T-helper 17 cell (primary cell): ENCODE data around the gene SLC25A6. TPM values are rescaled to one million over a fixed set of nuclear protein-coding genes. Genes with fewer than 3 reads are reported as not detected.
"Not testable (repeated sequence)": the region's sequence is repeated elsewhere in the genome, so short reads cannot be mapped to it uniquely, and the experiment has no call there.

Experiments used
- ATAC-seq: fragments of 150-1000 bp; cut with Tn5 transposase; 2 replicates; pipeline ENCODE4 v1.10.0; 2021; ENCODE audit warnings: mild to moderate bottlenecking, moderate library complexity
- DNase-seq, 3 donors: peaks; one replicate each; pipeline versions ENCODE4 v3.0.0 to v3.0.0-alpha.2; 2020 to 2021
- H3K9me3 ChIP-seq: one replicate; pipeline ENCODE4 v1.7.0; 2013; ENCODE audit warnings: low read length, mild to moderate bottlenecking; ENCODE audit not compliant: control insufficient read depth, poor library complexity, severe bottlenecking
- H3K27ac Mint-ChIP-seq: one replicate; pipeline ENCODE4 v1.8.0; 2022; ENCODE audit warnings: mild to moderate bottlenecking, moderate library complexity, mixed read lengths
- H3K27me3 Mint-ChIP-seq: one replicate; pipeline ENCODE4 v1.8.0; 2022; ENCODE audit warnings: mixed read lengths
- H3K36me3 Mint-ChIP-seq: one replicate; pipeline ENCODE4 v1.8.0; 2022; ENCODE audit warnings: low read depth, mixed read lengths
- H3K4me1 Mint-ChIP-seq: one replicate; pipeline ENCODE4 v1.8.0; 2022; ENCODE audit warnings: mild to moderate bottlenecking, mixed read lengths
- H3K4me3 Mint-ChIP-seq: one replicate; pipeline ENCODE4 v1.8.0; 2022; ENCODE audit warnings: mild to moderate bottlenecking, moderate library complexity, mixed read lengths
- total RNA-seq, 4 donors: library from RNA in 2 of 4; stranded (reverse) in 2 of 4; gene quantifications; one replicate each; pipeline ENCODE4 v1.2.3 and lab custom pipeline; 2022 to 2026

Gene SLC25A6
- total RNA-seq, 2 donors from 2014 or later = 314 to 329 TPM

DNA sequence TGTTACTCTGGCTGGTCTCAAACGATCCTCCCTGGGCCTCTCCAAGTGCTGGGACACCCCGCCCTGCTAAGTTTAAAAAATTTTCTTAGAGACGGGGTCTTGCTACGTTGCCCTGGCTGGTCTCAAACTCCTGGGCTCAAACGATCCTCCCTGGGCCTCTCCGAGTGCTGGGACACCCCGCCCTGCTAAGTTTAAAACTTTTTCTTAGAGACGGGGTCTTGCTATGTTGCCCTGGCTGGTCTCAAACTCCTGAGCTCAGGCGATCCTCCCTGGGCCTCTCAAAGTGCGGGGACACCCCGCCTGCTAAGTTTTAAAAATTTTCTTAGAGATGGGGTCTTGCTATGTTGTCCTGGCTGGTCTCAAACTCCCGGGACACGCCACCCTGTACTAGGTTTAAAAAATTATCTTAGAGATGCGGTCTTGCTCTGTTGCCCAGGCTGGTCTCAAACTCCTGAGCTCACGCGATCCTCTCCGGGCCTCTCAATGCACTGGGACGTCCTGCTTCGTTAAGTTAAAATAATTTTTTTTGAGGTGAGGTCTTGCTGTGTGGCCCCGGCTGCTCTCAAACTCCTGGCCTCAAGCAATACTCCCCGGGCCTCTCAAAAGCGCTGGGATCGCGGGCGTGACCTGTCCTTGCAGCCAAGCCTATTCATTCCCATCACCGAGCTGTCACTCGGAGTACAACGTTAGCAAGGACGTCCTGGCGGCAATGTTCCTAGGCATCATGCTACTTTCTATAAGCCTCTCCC, 1.1 kb downstream of the SLC25A6 start:
- ATAC-seq (no peak), DNase-seq (no peak)
- Mint-ChIP-seq H3K4me3 (peak overlapping the region; percentile 92), H3K36me3 (peaks cover 6% of the 10 kb centered on the region), H3K27me3 (no peaks in the 10 kb centered on the region), H3K27ac (peak overlapping the region; percentile 94), H3K4me1 (peaks cover 44% of the 10 kb centered on the region)
- H3K9me3 ChIP-seq = no peaks in the 10 kb centered on the region

DNA sequence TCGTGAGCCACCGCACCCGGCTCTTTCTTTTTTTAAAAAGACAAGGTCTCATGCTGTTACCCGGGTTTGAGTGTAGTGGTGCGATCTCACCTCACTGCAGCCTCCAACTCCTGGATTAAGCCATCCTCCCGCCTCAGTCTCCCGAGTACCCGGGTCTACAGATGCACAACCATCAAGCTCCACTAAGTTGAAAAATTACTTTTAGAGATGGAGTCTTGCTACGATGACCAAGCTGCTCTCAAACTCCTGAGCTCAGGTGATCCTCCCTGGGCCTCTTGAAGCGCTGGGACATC, 2.0 kb downstream of the SLC25A6 start:
- H3K4me1 Mint-ChIP-seq = peaks cover 38% of the 10 kb centered on the region
- peak overlapping the region; percentile 94 for H3K27ac Mint-ChIP-seq
- no peak for DNase-seq
- peaks cover 3% of the 10 kb centered on the region for H3K36me3 Mint-ChIP-seq
- ATAC-seq = no peak
- H3K4me3 Mint-ChIP-seq = peak overlapping the region; percentile 43
- no peaks in the 10 kb centered on the region for H3K9me3 ChIP-seq
- no peaks in the 10 kb centered on the region for H3K27me3 Mint-ChIP-seq

GRCh38 chrX:1389181-1389992, 2.5 kb downstream of the SLC25A6 start:
- peak overlapping the region; percentile 55 for H3K4me3 Mint-ChIP-seq
- H3K27ac Mint-ChIP-seq = peak overlapping the region; percentile 94
- no peaks in the 10 kb centered on the region for H3K27me3 Mint-ChIP-seq
- peaks cover 5% of the 10 kb centered on the region for H3K36me3 Mint-ChIP-seq
- peaks cover 34% of the 10 kb centered on the region for H3K4me1 Mint-ChIP-seq
- ATAC-seq (no peak), DNase-seq (no peak)
- no peaks in the 10 kb centered on the region for H3K9me3 ChIP-seq

DNA sequence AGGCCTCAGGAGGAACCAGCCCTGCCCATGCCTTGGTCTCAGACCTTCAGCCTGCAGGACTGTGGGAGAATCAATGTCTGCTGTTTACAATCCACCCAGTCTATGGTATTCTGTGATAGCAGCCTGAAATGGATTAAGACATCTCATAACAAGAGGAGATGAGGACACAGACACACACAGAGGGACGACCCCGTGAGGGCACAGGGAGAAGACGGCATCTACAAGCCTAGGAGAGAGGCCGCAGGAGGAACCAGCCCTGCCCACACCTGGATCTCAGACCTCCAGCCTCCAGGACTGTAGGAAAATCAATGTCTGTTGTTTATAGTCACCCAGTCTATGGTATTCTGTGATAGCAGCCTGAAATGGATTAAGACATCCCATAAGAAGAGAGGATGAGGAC, 3.3 kb downstream of the SLC25A6 start:
- Mint-ChIP-seq H3K27me3 (no peaks in the 10 kb centered on the region), H3K36me3 (peaks cover 5% of the 10 kb centered on the region), H3K4me3 (peak overlapping the region; percentile 55), H3K27ac (peak overlapping the region; percentile 61), H3K4me1 (peaks cover 28% of the 10 kb centered on the region)
- no peak for DNase-seq
- ATAC-seq = no peak
- H3K9me3 ChIP-seq = no peaks in the 10 kb centered on the region

- DNase-seq (no peak), ATAC-seq (no peak)
- Mint-ChIP-seq H3K27ac (peak overlapping the region; percentile 61), H3K4me3 (no peak overlapping the region), H3K36me3 (peaks cover 5% of the 10 kb centered on the region), H3K27me3 (no peaks in the 10 kb centered on the region), H3K4me1 (peaks cover 20% of the 10 kb centered on the region)
- no peaks in the 10 kb centered on the region for H3K9me3 ChIP-seq
Measured at GRCh38 chrX:1387141-1387776, 4.7 kb downstream of the SLC25A6 start.

GRCh38 chrX:1386338-1387127, 5.4 kb downstream of the SLC25A6 start:
- no peak overlapping the region for H3K4me3 Mint-ChIP-seq
- ATAC-seq (no peak), DNase-seq (no peak)
- no peaks in the 10 kb centered on the region for H3K9me3 ChIP-seq
- peaks cover 5% of the 10 kb centered on the region for H3K36me3 Mint-ChIP-seq
- no peaks in the 10 kb centered on the region for H3K27me3 Mint-ChIP-seq
- H3K4me1 Mint-ChIP-seq = peaks cover 20% of the 10 kb centered on the region
- peak overlapping the region; percentile 59 for H3K27ac Mint-ChIP-seq

- DNase-seq (no peak), ATAC-seq (peak; percentile 10)
- H3K27ac Mint-ChIP-seq = peak overlapping the region; percentile 75
- peaks cover 5% of the 10 kb centered on the region for H3K36me3 Mint-ChIP-seq
- no peaks in the 10 kb centered on the region for H3K9me3 ChIP-seq
- H3K4me1 Mint-ChIP-seq = peaks cover 14% of the 10 kb centered on the region
- no peaks in the 10 kb centered on the region for H3K27me3 Mint-ChIP-seq
- H3K4me3 Mint-ChIP-seq = no peak overlapping the region
Measured at GRCh38 chrX:1385253-1386223, 6.4 kb downstream of the SLC25A6 start.

DNA sequence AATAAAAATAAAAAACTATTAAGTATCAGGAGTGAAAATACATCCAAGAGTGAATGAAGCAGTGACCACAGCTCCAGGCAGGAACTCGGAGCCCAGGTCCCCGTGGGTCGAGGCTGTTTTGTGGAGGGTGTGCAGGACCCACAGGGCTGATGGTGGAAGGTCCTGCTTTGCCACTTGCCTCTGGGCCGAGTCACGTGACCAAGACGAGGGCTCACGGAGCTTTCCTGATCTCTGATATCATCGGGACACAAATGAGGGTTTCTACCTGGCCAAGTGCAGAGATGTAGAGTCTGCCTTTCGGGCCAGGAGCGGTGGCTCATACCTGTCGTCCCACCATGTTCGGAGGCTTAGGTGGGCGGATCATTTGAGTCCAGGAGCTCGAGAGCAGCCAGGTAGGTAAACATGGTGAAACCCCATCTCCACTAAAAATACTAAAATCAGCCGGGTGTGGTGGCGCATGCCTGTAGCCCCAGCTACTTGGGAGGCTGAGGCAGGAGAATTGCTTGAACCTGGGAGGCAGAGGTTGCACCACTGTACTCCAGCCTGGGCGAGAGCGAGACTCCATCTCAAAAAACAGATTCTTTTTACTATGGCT, 7.2 kb downstream of the SLC25A6 start:
- ATAC-seq (no peak), DNase-seq (no peak)
- Mint-ChIP-seq H3K36me3 (peaks cover 5% of the 10 kb centered on the region), H3K27me3 (no peaks in the 10 kb centered on the region), H3K4me3 (peak overlapping the region; percentile 5), H3K4me1 (peaks cover 18% of the 10 kb centered on the region), H3K27ac (peak overlapping the region; percentile 75)
- no peaks in the 10 kb centered on the region for H3K9me3 ChIP-seq

DNA sequence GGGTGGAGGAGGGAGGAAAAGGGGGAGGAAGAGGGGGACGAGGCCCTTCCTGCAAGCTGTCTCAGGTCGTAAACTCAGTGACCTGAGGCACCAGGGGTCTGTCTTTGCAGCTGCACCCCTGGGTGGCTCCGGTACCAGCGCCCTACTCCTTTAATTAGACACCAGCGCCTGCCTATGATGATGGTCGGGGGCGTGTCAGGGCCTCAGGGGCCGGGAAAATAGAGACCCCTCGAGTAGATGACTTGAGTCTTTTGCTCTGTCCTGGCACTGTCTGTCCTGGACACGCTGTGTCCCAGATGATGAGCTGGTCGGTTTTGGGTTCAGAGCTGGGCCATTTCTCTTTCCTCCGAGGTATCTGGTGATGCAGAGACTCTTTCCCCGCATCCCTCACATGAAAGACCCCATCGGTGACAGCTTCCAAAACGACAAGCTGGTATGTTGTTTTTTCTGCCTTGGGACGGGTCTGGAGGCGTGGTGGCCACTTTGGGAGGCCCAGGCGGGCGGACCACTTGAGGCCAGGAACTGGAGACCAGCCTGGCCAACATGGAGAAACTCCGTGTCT, 11.2 kb downstream of the SLC25A6 start:
- Mint-ChIP-seq H3K27me3 (no peaks in the 10 kb centered on the region), H3K4me1 (peaks cover 4% of the 10 kb centered on the region), H3K27ac (peak overlapping the region; percentile 75), H3K36me3 (peaks cover 2% of the 10 kb centered on the region), H3K4me3 (peak overlapping the region; percentile 53)
- DNase-seq (no peak), ATAC-seq (no peak)
- H3K9me3 ChIP-seq = no peaks in the 10 kb centered on the region

DNA sequence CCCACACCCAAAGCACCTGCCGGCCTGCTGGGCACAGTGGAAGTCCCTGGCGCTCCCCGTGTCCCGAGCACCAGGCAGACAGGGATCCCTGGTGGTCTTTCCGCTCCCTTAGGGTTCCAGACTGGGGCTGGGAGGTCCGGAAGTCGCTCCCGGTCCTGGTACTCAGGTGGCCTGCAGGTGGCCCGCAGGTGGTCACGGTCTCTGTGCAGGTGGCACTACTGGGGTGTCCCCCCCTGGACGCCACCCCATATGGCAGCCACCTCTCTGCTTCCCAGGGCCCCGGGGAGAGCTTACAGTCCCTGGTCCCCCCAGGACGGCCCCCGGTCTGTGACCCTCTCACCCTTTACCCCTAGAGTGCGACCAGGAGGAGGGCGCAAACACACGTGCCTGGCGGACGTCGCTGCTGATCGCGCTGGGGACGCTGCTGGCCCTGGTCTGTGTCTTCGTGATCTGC, 13.6 kb downstream of the SLC25A6 start:
- Mint-ChIP-seq H3K4me3 (peak overlapping the region; percentile 41), H3K4me1 (peaks cover 4% of the 10 kb centered on the region), H3K36me3 (no peaks in the 10 kb centered on the region), H3K27ac (peak overlapping the region; percentile 82), H3K27me3 (no peaks in the 10 kb centered on the region)
- DNase-seq (no peak), ATAC-seq (no peak)
- no peaks in the 10 kb centered on the region for H3K9me3 ChIP-seq

DNA sequence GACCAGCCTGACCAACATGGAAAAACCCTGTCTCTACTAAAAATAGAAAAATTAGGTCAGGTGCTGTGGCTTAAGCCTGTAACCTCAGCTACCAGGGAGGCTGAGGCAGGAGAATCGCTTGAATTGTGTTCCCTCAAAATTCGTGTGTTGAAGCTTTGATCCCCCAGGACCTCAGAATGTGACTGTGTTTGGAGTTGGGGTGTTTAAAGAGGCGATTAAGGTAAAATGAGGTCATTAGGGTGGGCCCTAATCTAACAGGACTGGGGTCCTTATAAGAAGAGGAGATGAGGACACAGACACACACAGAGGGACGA, 23.6 kb downstream of the SLC25A6 start:
- DNase-seq (no peak), ATAC-seq (no peak)
- Mint-ChIP-seq H3K36me3 (no peaks in the 10 kb centered on the region), H3K4me3 (no peak overlapping the region), H3K4me1 (peaks cover 2% of the 10 kb centered on the region), H3K27me3 (no peaks in the 10 kb centered on the region), H3K27ac (peak overlapping the region; percentile 60)
- no peaks in the 10 kb centered on the region for H3K9me3 ChIP-seq

- H3K27me3 Mint-ChIP-seq, H3K4me3 Mint-ChIP-seq, DNase-seq, H3K4me1 Mint-ChIP-seq, H3K9me3 ChIP-seq, H3K27ac Mint-ChIP-seq, H3K36me3 Mint-ChIP-seq, ATAC-seq: not testable (repeated sequence)
Measured at GRCh38 chrX:1366363-1366762, 25.6 kb downstream of the SLC25A6 start.
